ENCODE results near the gene PGBD4.

GRCh38 chr15:34133511-34133910, 31.6 kb downstream of the PGBD4 start:
- no peak for TF ChIP-seq CTCF (IDR thresholded peaks at IDR 0.05)
- TF ChIP-seq POLR2AphosphoS5 (IDR thresholded peaks at IDR 0.05) = no peak
- no peak for TF ChIP-seq POLR2A (IDR thresholded peaks at IDR 0.05)

Data from sigmoid colon (tissue), 4 donors.